Measurements from ENCODE around the gene NKTR. TPM values are rescaled to one million over a fixed set of nuclear protein-coding genes. Genes with fewer than 3 reads are reported as not detected.
A peak's percentile ranks its signal among the peaks of the same experiment; 100 is the strongest.

The NKTR gene
- polyA plus RNA-seq, 3 donors = 2.6 to 78.5 (median 5.8) TPM

DNA sequence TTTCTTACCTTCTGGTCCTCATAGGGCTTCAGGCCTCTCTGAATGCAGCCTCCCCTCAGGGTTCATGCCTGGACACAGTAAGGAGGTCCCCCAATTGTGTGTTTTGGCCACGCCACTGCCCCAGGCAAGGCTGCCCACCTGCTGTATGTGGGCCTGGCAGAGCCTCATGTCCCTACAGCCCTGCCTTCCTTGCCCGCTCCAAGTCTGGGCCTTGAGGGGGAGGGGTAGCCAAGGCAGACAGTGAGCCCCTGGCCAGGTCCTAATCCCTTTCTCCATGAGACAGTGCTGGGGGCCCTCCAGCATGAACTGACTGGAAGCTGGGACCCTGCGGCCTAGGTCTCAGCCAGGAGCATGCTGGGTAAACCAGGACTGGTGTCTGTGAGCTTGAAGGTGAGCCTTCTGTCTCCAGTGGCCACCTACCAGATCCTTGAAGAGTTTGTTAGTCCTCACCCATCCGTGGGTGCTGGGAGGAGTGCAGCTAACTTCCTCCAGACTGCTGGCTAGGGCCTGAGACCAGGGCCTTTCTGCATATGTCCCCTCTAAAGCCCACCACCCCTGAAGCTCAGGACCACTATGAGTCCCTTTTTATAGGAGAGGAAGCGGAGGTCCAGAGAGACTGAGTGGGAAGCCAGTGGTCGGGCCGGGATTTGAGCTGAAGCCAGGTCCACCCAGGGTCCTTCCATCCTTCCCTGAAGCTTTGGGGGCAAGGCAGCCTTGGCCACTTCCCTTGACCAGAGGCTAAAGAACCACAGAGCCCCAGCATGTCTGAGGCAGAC, 61.7 kb downstream of the NKTR start:
- Histone ChIP-seq H3K27ac (ENCODE audit: low read depth in 1 of 2, low read length in 2 of 2) (no peak overlapping the region), H3K9me3 (replicated peaks in 1 of 2; ENCODE audit: control insufficient read depth in 1 of 2, insufficient read depth in 1 of 2, low read length in 2 of 2) (no peaks in the 10 kb centered on the region), H3K4me2 (replicated peaks; ENCODE audit: extremely low read depth, low read length, poor library complexity, severe bottlenecking) (no peak overlapping the region), H3K79me2 (ENCODE audit: insufficient read depth, low read length) (peaks cover 4% of the 10 kb centered on the region), H3K27me3 (ENCODE audit: control insufficient read depth in 2 of 2, insufficient read depth in 2 of 2, low read length in 2 of 2) (no peaks in the 10 kb centered on the region), H3K36me3 (replicated peaks in 1 of 2; ENCODE audit: control insufficient read depth in 1 of 2, insufficient read depth in 2 of 2, low read length in 2 of 2) (peaks cover 8 to 36% of the 10 kb centered on the region in 2 donors), H4K20me1 (ENCODE audit: insufficient read depth, low read length) (peaks cover 14% of the 10 kb centered on the region), H3K4me3 (replicated peaks in 1 of 3; ENCODE audit: low read depth in 2 of 3, low read length in 3 of 3) (no peak overlapping the region), H2AFZ (ENCODE audit: insufficient read depth, low read depth, low read length, poor library complexity, severe bottlenecking) (no peak overlapping the region), H3K9ac (ENCODE audit: insufficient read depth, low read length, poor library complexity, severe bottlenecking) (no peak overlapping the region), H3K4me1 (ENCODE audit: control insufficient read depth in 1 of 2, insufficient read depth in 2 of 2, low read length in 2 of 2) (peaks cover 9 to 18% of the 10 kb centered on the region in 2 donors)
- Mint-ChIP-seq H3K4me1 (peaks cover 23% of the 10 kb centered on the region), H3K4me3 (no peak overlapping the region), H3K27ac (no peak overlapping the region), H3K9me3 (peaks cover 0 to 3% (median 0%) of the 10 kb centered on the region in 7 donors), H3K27me3 (ENCODE audit: low read depth in 3 of 3) (peaks cover 0 to 3% (median 1%) of the 10 kb centered on the region in 3 donors), H3K36me3 (peaks cover 22 to 49% of the 10 kb centered on the region in 2 donors)
- TF ChIP-seq, protein P1, sequence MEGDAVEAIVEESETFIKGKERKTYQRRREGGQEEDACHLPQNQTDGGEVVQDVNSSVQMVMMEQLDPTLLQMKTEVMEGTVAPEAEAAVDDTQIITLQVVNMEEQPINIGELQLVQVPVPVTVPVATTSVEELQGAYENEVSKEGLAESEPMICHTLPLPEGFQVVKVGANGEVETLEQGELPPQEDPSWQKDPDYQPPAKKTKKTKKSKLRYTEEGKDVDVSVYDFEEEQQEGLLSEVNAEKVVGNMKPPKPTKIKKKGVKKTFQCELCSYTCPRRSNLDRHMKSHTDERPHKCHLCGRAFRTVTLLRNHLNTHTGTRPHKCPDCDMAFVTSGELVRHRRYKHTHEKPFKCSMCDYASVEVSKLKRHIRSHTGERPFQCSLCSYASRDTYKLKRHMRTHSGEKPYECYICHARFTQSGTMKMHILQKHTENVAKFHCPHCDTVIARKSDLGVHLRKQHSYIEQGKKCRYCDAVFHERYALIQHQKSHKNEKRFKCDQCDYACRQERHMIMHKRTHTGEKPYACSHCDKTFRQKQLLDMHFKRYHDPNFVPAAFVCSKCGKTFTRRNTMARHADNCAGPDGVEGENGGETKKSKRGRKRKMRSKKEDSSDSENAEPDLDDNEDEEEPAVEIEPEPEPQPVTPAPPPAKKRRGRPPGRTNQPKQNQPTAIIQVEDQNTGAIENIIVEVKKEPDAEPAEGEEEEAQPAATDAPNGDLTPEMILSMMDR (IDR thresholded peaks at IDR 0.05) = no peak
- WGBS (ENCODE audit: insufficient coverage) = 97% methylated on average over 4 of the region's 7 CpGs
- intact Hi-C loops (cut with micrococcal nuclease) = no loop called here
- no peak for DNase-seq

DNA sequence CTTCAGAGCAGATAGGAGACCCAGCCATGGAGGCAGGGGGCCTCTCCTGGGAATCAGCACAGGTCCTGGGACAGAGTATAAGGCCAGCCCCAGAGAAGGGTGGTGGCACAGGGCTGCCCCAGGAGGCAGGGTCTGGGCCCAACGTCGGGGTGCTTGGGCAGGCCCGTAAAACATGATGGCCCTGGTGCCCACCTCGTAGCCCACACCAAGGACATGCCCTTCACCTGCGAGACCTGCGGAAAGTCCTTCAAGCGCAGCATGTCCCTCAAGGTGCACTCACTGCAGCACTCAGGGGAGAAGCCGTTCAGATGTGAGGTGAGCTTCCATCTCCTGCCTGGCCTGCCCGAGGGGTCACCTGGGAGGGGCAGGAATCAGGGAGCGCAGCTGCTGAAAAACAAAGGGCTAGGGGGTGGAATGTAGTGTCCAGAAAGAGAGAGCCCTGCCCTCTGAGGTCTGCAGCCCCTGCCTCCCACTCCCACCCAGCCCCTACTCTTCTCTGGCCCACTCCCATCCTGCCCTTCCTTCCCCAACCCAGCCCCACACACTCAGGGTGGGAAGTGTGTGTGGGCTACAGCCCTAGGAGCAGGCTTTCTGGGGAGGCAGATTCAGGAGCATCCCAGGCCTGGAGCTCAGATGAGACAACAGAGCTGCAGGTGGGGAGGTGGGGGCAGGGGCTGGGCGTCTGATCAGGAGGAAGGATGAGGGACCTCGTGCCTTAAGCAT, 62.5 kb downstream of the NKTR start:
- Histone ChIP-seq H3K27ac (ENCODE audit: low read depth in 1 of 2, low read length in 2 of 2) (no peak overlapping the region), H3K4me3 (replicated peaks in 1 of 3; ENCODE audit: low read depth in 2 of 3, low read length in 3 of 3) (no peak overlapping the region), H3K9me3 (replicated peaks in 1 of 2; ENCODE audit: control insufficient read depth in 1 of 2, insufficient read depth in 1 of 2, low read length in 2 of 2) (no peaks in the 10 kb centered on the region), H3K4me1 (ENCODE audit: control insufficient read depth in 1 of 2, insufficient read depth in 2 of 2, low read length in 2 of 2) (peaks cover 9 to 18% of the 10 kb centered on the region in 2 donors), H3K36me3 (replicated peaks in 1 of 2; ENCODE audit: control insufficient read depth in 1 of 2, insufficient read depth in 2 of 2, low read length in 2 of 2) (peaks cover 8 to 36% of the 10 kb centered on the region in 2 donors), H2AFZ (ENCODE audit: insufficient read depth, low read depth, low read length, poor library complexity, severe bottlenecking) (no peak overlapping the region), H3K4me2 (replicated peaks; ENCODE audit: extremely low read depth, low read length, poor library complexity, severe bottlenecking) (no peak overlapping the region), H3K9ac (ENCODE audit: insufficient read depth, low read length, poor library complexity, severe bottlenecking) (no peak overlapping the region), H3K27me3 (ENCODE audit: control insufficient read depth in 2 of 2, insufficient read depth in 2 of 2, low read length in 2 of 2) (no peaks in the 10 kb centered on the region), H4K20me1 (ENCODE audit: insufficient read depth, low read length) (peaks cover 14% of the 10 kb centered on the region), H3K79me2 (ENCODE audit: insufficient read depth, low read length) (no peaks in the 10 kb centered on the region)
- TF ChIP-seq, protein P1 (IDR thresholded peaks at IDR 0.05) = no peak
- Mint-ChIP-seq H3K4me3 (no peak overlapping the region), H3K4me1 (peaks cover 19% of the 10 kb centered on the region), H3K27ac (peak overlapping the region in 1 of 7 donors; percentile 74), H3K9me3 (peaks cover 0 to 3% (median 0%) of the 10 kb centered on the region in 7 donors), H3K27me3 (ENCODE audit: low read depth in 3 of 3) (peaks cover 0 to 5% (median 2%) of the 10 kb centered on the region in 3 donors), H3K36me3 (peaks cover 22 to 49% of the 10 kb centered on the region in 2 donors)
- DNase-seq = no peak
- intact Hi-C loops (cut with micrococcal nuclease) = no loop called here
- 95% methylated on average over 8 of the region's 12 CpGs for WGBS (ENCODE audit: insufficient coverage)
